GM18505 (cell line): ENCODE measurements around the gene TMPRSS15.

ENCODE experiments used
- ATAC-seq: cut with Tn5 transposase; IDR thresholded peaks from one replicate; pipeline ENCODE4 v1.9.1; 2021; ENCODE audit not compliant: unreplicated experiment
- POLR2A ChIP-seq: IDR thresholded peaks from 4 replicates; pipeline ENCODE4 v1.6.1; 2011; ENCODE audit warnings: borderline replicate concordance; ENCODE audit not compliant: insufficient read depth, insufficient read length; ENCODE audit errors: extremely low read depth

TMPRSS15 gene

DNA sequence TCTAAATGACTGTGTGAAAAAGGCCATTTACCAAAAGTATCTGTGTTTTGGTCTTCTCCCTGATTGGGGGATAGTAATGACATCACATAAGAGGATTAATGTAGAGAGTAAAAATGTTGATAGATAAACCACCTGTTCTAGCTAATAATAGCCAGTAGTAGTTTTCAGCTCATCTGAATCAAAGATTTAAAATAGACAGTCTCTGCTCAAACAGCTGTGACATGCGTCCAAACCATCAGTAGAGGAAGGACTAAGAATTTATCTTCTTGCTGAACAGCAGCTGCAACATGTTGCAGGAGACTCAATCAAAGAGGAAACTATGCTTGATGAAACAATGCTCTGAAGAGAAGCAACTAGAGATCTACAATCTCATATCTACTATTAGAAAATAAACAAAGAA lies 21.4 kb downstream of the TMPRSS15 start:
- ATAC-seq = no peak
- no peak for TF ChIP-seq POLR2A

DNA sequence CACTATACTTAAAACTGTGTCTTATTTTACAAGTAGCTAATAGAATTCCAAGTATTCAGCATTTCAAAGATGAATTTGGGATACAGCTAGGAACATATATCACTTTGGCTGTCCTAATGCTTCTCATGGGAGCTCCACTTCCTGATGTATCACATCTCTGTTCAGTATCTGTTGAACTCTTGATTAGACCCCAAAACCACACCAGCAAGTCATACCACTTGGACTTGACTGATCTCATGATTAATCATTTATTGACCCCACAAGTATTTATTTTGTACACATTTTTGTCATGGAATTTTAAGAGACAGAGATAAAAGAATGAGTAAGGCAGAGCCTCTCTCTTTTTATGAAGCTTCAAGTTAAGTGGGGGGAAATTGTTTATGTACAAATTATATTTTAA lies 30.0 kb downstream of the TMPRSS15 start:
- TF ChIP-seq POLR2A = no peak
- no peak for ATAC-seq

DNA sequence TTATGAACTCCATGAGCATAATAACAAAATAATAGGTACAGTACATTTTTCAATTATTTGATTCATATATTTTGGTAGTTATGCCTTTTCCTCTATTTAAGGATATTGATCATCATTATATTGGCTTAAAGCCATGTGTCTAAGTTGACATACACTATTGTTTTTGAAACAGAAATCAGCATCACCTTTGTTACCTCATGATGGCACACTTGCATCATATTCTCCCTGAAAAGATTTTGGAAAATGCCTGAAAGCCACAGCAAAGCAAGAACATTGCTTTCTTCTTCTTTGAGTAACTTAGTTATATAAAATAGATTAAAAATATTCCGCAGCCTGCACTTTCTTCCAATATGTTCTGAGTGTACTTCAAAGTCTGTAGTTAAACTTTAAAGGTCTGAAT lies 33.3 kb downstream of the TMPRSS15 start:
- no peak for TF ChIP-seq POLR2A
- no peak for ATAC-seq

DNA sequence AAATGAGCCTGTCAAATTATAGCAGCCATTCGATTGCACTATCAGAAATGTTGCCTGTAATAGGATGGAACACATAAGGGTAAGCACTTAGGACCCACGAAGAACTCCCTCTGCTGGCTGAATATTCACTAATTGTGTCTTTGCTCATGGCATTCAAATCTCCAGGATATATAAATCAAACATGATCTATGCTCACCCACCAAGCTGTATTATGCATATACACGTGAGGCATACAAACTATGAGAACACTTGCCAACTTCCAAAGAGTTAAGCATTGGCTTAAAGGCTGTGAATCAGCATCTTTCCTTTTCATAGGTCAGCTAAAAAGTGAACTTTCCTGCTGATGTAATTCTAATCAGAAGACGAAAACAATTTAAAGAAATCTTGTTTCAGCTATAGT lies 34.5 kb downstream of the TMPRSS15 start:
- no peak for TF ChIP-seq POLR2A
- ATAC-seq = no peak

DNA sequence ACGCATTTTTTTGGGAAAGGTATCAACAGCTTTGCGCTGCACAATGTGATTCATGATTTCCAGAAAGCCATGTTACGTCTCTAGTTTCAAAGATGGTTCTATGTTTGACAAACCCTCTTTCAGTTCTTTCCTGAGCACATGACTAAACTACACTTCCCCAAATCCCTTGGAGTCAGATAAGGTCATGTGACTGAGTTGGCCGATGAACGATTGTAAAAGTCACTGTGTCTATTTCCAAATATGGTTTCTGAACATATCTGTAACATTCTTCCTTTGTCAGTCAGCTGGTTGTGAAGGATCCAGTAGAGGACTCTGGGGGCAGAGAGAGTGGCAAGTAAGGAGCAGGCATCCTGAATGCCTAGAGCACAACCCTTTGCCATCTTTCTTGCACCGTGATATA lies 35.4 kb downstream of the TMPRSS15 start:
- no peak for TF ChIP-seq POLR2A
- no peak for ATAC-seq

DNA sequence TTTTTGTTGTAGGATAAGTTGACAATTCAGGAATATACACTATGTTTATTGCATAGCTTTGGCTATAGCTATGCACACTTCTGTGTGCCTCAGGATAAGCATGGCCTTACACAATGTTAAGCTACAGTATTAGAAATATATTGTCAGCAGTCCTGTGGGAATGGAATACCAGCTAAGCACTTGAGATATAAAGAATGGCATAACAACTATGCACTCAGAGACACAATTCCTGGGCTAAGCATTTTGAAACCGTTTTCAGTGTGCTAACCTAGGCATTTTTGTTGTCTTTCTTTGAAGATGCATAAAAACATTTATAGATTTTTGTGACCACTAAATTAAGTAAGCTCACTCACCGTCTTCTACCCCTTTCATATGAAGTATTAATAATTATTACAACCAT lies 46.8 kb downstream of the TMPRSS15 start:
- ATAC-seq = no peak
- no peak for TF ChIP-seq POLR2A

DNA sequence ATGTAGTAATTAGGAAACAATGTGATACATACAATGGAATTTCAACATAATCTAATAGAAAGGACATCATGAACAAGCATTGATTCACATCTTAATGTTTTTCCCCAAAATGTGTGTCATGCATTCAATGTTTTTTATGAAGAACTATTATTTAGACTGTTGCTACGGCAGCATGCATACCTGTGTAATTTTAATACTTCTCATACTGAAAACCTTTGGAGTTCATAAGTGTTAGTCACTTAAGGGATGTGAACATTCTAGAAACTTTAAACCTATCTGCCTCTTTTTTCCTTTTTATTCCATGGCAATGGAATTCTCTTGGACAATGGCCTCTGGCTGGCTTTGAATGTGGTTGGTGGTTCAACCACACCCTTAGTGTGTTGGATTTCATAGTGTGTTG lies 48.6 kb downstream of the TMPRSS15 start:
- no peak for ATAC-seq
- TF ChIP-seq POLR2A = no peak

DNA sequence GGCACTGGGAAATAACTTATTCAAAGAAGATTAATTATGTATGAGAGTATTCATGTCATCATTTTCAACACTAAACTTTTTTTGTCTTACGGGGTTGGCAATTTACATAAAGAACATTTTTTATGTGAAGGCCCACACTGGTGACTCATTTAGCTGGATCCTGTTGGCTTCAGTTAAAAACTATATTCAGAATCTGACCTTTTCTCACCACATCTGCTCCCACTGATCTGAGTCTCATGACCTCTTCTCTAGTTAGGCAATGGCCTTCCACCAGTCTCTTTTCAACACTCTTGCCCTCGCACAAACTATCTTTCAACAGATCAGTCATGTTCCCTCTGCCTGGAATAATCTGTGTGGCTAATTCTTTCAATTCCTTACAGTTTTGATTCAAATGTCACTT lies 53.4 kb downstream of the TMPRSS15 start:
- ATAC-seq = no peak

DNA sequence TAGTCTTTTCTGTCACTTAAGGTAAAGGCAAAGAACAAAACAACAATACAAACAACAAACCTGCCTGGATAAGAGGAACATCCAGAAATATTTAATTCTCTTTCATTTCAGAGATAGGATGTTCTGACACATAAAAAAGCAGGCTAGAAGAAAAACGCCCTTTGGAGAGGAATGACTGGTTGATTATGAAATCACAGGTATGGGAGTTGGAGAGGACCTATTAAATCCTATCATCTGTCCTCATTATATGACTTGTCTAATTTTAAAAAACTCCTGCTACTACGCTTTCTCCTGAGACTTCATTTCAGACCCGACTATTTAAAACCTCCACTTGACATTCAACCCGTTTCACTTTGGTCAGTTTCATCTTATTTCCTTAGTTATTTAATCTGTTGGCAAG lies 54.1 kb downstream of the TMPRSS15 start:
- no peak for TF ChIP-seq POLR2A
- no peak for ATAC-seq

More for the DNA sequence above, 53.4 kb downstream of the TMPRSS15 start:
- TF ChIP-seq POLR2A = no peak

DNA sequence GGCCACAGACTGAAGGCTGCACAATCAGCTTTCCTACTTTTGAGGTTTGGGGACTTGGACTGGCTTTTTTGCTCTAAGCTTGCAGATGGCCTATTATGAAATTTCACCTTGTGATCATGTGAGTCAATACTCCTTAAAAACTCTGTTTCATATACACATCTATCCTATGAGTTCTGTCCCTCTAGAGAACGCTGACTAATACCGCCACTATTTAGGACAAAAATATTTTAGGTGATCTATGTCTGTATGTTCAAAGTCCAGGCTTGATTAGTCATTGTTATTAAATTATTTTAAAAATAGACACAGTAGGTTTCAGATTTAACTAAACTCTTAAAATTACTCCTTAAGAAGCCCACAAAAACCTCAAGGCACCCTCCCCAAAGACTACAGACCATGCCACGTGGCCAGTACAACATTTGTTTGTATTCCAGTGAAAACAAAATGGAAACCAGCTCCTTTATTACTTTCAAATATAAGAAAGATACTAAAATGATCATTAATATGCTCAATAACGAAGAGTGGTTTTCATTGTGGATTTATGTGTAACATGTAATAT lies 63.1 kb downstream of the TMPRSS15 start:
- TF ChIP-seq POLR2A = no peak
- ATAC-seq = no peak

DNA sequence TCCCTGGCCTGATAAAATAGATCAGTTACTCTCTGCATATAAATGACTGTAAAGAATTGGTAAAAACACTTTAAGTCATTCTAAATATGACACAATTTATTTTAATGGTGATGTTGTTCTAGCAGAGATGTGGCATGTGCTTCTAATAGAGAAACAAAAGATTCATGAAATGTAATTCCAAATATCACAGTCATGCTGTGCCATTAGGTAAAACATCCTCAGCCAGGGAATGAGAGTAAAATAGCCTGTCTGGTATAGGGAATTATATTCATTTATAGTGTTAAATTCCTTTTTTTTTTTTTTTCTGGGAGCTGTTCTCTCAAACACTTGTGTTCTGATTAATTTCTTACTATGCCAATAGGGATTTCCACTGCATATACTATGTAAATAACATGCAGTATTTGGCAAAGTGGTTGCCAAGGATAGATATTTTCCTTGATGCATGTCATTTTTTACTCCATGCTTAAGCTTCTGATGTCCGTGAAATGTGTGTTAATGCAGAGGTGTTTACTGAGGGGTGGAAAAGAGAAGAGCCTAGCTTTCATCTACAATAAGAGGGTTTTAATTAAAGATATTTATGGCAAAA lies 67.8 kb downstream of the TMPRSS15 start:
- no peak for TF ChIP-seq POLR2A

DNA sequence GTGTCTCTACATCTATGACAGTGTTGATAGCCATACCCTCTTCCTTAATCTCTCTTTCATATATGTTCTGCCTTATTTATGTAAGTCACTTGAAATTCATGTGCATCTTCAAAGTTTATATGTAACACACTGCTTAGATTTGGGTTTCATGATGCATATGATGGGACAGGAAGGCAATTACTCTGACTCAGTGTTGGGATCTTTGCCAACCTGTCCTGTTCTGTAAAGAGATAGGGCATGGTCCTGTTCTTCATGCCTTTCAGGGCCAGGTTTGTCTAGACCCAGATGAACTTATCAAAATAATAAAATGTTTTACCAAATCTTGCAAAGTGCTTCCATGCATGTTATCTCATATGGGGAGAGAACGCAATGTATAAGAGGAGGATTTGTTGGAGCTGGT lies 69.5 kb downstream of the TMPRSS15 start:
- no peak for TF ChIP-seq POLR2A
- no peak for ATAC-seq

More for the DNA sequence above, 67.8 kb downstream of the TMPRSS15 start:
- no peak for ATAC-seq

DNA sequence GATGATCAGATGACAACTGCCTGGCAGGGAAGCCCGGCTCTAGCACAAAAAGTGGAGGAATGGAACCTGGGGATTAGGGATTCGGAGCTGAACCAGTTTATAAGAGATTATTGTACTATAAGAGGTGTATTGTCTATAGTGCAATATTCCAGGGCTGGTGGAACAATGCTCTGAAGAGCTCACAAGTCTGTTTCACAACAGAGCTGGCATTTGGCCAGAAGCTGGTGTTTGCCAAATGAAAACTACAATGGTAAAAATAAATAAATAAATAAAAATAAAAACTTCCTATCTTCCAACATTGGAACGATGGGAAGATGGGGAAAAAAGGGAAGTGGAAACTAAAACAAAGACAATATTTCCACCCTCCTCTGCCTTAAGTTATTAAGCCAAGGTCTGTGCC lies 85.4 kb downstream of the TMPRSS15 start:
- no peak for ATAC-seq
- TF ChIP-seq POLR2A = no peak

DNA sequence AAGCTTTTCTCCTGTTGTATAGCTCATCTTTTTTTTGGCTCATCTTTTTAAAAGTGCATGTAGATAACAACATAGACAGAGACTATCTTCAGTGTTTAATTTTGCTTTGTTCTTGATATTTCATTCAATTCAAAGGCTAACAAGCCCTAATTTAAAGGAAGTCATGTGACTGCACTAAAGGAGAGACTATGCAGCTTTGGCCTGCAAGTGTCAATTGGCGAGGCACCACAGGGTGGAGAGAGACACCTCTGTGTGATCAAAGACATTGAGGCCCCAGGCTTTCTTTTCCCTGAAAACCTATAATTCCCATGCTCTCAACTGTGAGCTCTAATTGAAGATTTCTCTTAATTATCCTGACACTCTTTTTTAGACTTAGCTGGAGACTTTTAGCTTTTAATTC lies 105.4 kb downstream of the TMPRSS15 start:
- TF ChIP-seq POLR2A = no peak

DNA sequence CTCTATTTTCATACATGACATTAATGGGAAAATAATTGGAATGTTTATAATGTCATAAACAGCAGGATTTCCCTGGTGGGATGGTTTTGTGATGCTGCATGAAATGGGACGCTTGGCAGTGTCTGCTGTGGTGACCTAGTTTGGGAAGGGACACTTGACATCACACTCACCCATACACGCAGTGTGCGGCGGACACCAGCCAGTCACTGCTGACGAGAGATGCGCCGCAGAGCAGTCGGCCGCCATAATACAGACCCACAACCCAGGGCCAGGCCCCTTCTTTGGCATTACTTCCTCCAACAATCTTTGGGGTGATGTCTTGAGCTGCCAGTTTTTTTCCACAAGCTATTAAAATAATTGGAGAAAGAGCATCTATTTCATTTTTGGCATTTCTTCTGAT lies 109.5 kb downstream of the TMPRSS15 start:
- TF ChIP-seq POLR2A = no peak
- no peak for ATAC-seq

More for the DNA sequence above, 105.4 kb downstream of the TMPRSS15 start:
- no peak for ATAC-seq

DNA sequence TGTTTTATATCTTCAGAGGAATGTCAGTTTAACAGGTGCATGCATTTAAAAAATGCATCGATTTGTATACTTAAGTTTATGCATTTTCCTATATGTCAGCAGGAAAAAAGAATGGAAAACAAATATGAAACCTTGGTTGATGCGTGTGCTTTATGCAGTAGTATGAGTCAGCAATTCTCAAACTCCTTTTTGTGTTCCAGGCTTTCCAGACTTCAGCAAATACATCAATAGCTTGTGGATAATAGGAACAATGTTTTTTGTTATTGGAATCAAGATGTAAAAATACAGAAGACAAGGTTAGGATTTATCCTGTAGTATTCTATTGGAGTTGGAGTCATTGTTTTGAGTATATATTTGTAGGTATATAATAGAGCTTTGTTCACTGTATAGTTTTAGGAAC lies 113.7 kb downstream of the TMPRSS15 start:
- ATAC-seq = no peak
- no peak for TF ChIP-seq POLR2A

DNA sequence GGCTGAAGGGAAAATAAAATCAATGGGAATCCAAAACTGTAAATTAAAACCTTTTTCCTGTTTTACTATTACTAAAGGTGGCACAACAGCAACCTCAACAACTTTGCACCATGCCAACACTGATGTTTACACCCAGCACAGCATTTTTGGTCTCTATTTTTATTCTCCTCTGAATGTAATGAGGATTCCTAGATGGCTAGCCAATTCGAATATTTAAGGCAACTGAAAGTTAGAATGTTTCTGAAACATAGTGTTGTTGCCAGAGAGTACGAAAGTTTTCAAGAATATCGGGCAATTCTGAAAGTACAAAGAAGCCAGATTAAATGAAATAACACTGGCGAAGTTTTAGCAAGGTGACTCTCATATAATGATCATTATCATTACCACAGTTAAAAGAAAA lies 118.2 kb downstream of the TMPRSS15 start:
- ATAC-seq = no peak
- no peak for TF ChIP-seq POLR2A
